Measurements from ENCODE around the gene MKNK2. TPM values are rescaled to one million over a fixed set of nuclear protein-coding genes. Genes with fewer than 3 reads are reported as not detected.
A peak's percentile ranks its signal among the peaks of the same experiment; 100 is the strongest.

The MKNK2 gene
- total RNA-seq, 1 experiment from 2014 or later = 271 TPM

- H4K20me1 ChIP-seq (ENCODE audit: insufficient read depth) = peaks cover 5% of the 10 kb centered on the region; the same call in 1 of the 2 replicates
- H3K36me3 ChIP-seq (ENCODE audit: control insufficient read depth in 1 of 2, insufficient read depth in 2 of 2, low read length in 2 of 2) = peaks cover 6 to 32% of the 10 kb centered on the region in 2 experiments; a peak in 3 of 4 replicates
- H3K27ac ChIP-seq (ENCODE audit: low read depth, low read length) = peak overlapping the region; percentile 32; the same call in 1 of the 2 replicates
- no peak overlapping the region for H3K4me3 ChIP-seq (replicated peaks in 1 of 2; ENCODE audit: low read depth in 1 of 2, low read length in 2 of 2)
- ChIA-PET RAD21 (ENCODE audit: low non-redundant PET in 1 of 2, low total read pairs in 2 of 2, uncharacterized antibody in 2 of 2, unreplicated experiment in 2 of 2) (no interaction called here), CTCF (no interaction called here), POLR2A (no interaction called here)
- H2AFZ ChIP-seq (ENCODE audit: low read depth, low read length, poor library complexity, severe bottlenecking) = no peak overlapping the region
- TF ChIP-seq CTCF (IDR thresholded peaks at IDR 0.05 in 2 of 3, conservative IDR thresholded peaks at IDR 0.05 in 1 of 3; ENCODE audit: borderline replicate concordance in 1 of 3, insufficient read depth in 1 of 3, low read depth in 2 of 3, low read length in 2 of 3) (no peak), POLR2AphosphoS5 (IDR thresholded peaks at IDR 0.05; ENCODE audit: low read depth, low read length) (peak; percentile 38)
- H3K27me3 ChIP-seq (ENCODE audit: insufficient read depth, low read length) = no peaks in the 10 kb centered on the region
- no peak for ATAC-seq
- no TSS peak for BruUV-seq (replicated peaks)
- no peak overlapping the region for H3K9ac ChIP-seq (ENCODE audit: low read length)
- no peak for DNase-seq (ENCODE audit: low read depth, low spot score)
- intact Hi-C loops (cut with micrococcal nuclease) = no loop called here
- H3K9me3 ChIP-seq (ENCODE audit: control insufficient read depth in 1 of 2, insufficient read depth in 1 of 2, low read depth in 1 of 2, low read length in 2 of 2) = no peaks in the 10 kb centered on the region
- no peak overlapping the region for H3K4me2 ChIP-seq (ENCODE audit: low read length)
- H3K79me2 ChIP-seq (ENCODE audit: insufficient read depth, low read length) = peaks cover 60% of the 10 kb centered on the region
- H3K9me2 ChIP-seq (ENCODE audit: insufficient read depth) = no peaks in the 10 kb centered on the region
- peaks cover 52 to 83% of the 10 kb centered on the region in 2 experiments for H3K4me1 ChIP-seq (ENCODE audit: control insufficient read depth in 1 of 2, insufficient read depth in 2 of 2, low read length in 2 of 2)
Observed at GRCh38 chr19:2045501-2046045, 5.5 kb downstream of the MKNK2 start.

GRCh38 chr19:2044709-2045500, 6.1 kb downstream of the MKNK2 start:
- peak overlapping the region; percentile 32; the same call in 1 of the 2 replicates for H3K27ac ChIP-seq (ENCODE audit: low read depth, low read length)
- H3K9ac ChIP-seq (ENCODE audit: low read length) = no peak overlapping the region
- peaks cover 52 to 83% of the 10 kb centered on the region in 2 experiments for H3K4me1 ChIP-seq (ENCODE audit: control insufficient read depth in 1 of 2, insufficient read depth in 2 of 2, low read length in 2 of 2)
- H3K4me3 ChIP-seq (replicated peaks in 1 of 2; ENCODE audit: low read depth in 1 of 2, low read length in 2 of 2) = no peak overlapping the region
- peaks cover 53% of the 10 kb centered on the region for H3K79me2 ChIP-seq (ENCODE audit: insufficient read depth, low read length)
- H3K27me3 ChIP-seq (ENCODE audit: insufficient read depth, low read length) = no peaks in the 10 kb centered on the region
- no peak overlapping the region for H3K4me2 ChIP-seq (ENCODE audit: low read length)
- no TSS peak for BruUV-seq (replicated peaks)
- intact Hi-C loops (cut with micrococcal nuclease) = no loop called here
- DNase-seq (ENCODE audit: low read depth, low spot score) (no peak), ATAC-seq (no peak)
- H3K9me3 ChIP-seq (ENCODE audit: control insufficient read depth in 1 of 2, insufficient read depth in 1 of 2, low read depth in 1 of 2, low read length in 2 of 2) = no peaks in the 10 kb centered on the region
- H2AFZ ChIP-seq (ENCODE audit: low read depth, low read length, poor library complexity, severe bottlenecking) = no peak overlapping the region
- ChIA-PET RAD21 (ENCODE audit: low non-redundant PET in 1 of 2, low total read pairs in 2 of 2, uncharacterized antibody in 2 of 2, unreplicated experiment in 2 of 2) (no interaction called here), CTCF (no interaction called here), POLR2A (no interaction called here)
- peaks cover 11 to 36% of the 10 kb centered on the region in 2 experiments; a peak in 3 of 4 replicates for H3K36me3 ChIP-seq (ENCODE audit: control insufficient read depth in 1 of 2, insufficient read depth in 2 of 2, low read length in 2 of 2)
- H4K20me1 ChIP-seq (ENCODE audit: insufficient read depth) = peaks cover 5% of the 10 kb centered on the region; the same call in 1 of the 2 replicates
- no peaks in the 10 kb centered on the region for H3K9me2 ChIP-seq (ENCODE audit: insufficient read depth)
- no peak for TF ChIP-seq CTCF (IDR thresholded peaks at IDR 0.05 in 2 of 3, conservative IDR thresholded peaks at IDR 0.05 in 1 of 3; ENCODE audit: borderline replicate concordance in 1 of 3, insufficient read depth in 1 of 3, low read depth in 2 of 3, low read length in 2 of 3)
- TF ChIP-seq POLR2AphosphoS5 (IDR thresholded peaks at IDR 0.05; ENCODE audit: low read depth, low read length) = no peak
- TF ChIP-seq, protein P1, sequence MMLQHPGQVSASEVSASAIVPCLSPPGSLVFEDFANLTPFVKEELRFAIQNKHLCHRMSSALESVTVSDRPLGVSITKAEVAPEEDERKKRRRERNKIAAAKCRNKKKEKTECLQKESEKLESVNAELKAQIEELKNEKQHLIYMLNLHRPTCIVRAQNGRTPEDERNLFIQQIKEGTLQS (IDR thresholded peaks at IDR 0.05) = no peak
- TF ChIP-seq JUND (IDR thresholded peaks at IDR 0.05) = no peak
- no peak for TF ChIP-seq SIN3A (IDR thresholded peaks at IDR 0.05; ENCODE audit: low read depth)
- TF ChIP-seq ZFX (IDR thresholded peaks at IDR 0.05) = no peak
- no peak for TF ChIP-seq EGR1 (IDR thresholded peaks at IDR 0.05; ENCODE audit: low read depth)
- no peak for TF ChIP-seq YY1 (IDR thresholded peaks at IDR 0.05; ENCODE audit: extremely low read depth, insufficient replicate concordance, low read depth, low read length)
- TF ChIP-seq MAX (IDR thresholded peaks at IDR 0.05) = no peak
- TF ChIP-seq SP1 (IDR thresholded peaks at IDR 0.05; ENCODE audit: low read depth) = no peak
- TF ChIP-seq EZH2phosphoT487 (IDR thresholded peaks at IDR 0.05; ENCODE audit: borderline replicate concordance) = no peak
- TF ChIP-seq ELF1 (IDR thresholded peaks at IDR 0.05; ENCODE audit: borderline replicate concordance, low read depth) = no peak
- TF ChIP-seq TCF7L2 (IDR thresholded peaks at IDR 0.05; ENCODE audit: borderline replicate concordance, extremely low read depth, insufficient read depth, insufficient read length) = no peak
